K562 (cell line): Measurements from ENCODE around the gene GALM. TPM values are rescaled to one million over a fixed set of nuclear protein-coding genes. Genes with fewer than 3 reads are reported as not detected.

Experiments used
- ATAC-seq: fragments of 200-7000 bp; cut with Tn5 transposase; 3 replicates; pipeline ENCODE4 v1.9.1; 2020; ENCODE audit warnings: moderate library complexity
- BruUV-seq: library from RNA; stranded (reverse); fragments of 400-500 nt; replicated peaks from 2 replicates; lab custom pipeline; 2021; lab: Mats Ljungman, UMichigan
- CTCF ChIA-PET: fragments of 300-600 bp; formaldehyde crosslinking; extraction: SDS; loops from one replicate; lab custom pipeline; 2021; ENCODE audit warnings: low intra/inter-chr PET ratio; lab: Yijun Ruan, JAX
- POLR2A ChIA-PET: fragments of 300-600, 350-650 bp; sonication (Branson Sonifier 250); formaldehyde crosslinking; extraction: SDS; loops from one replicate; lab custom pipeline; 2021; ENCODE audit warnings: antibody characterized with exemption, inconsistent platforms; lab: Yijun Ruan, JAX
- DNase-seq, 4 experiments: peaks; one replicate each; pipeline versions ENCODE4 v3.0.0 to v3.0.0-alpha.2; 2011 to 2018; ENCODE audit warnings: low spot score in 3 of 4, mixed read lengths in 3 of 4; ENCODE audit errors: extremely low read depth in 1 of 4
- FAIRE-seq: peaks from 2 replicates; lab custom pipeline; 2011; peaks lifted over from hg19 to GRCh38; lab: Jason Lieb, UNC
- H2AFZ ChIP-seq: 2 replicates; pipeline ENCODE4 v1.6.0; 2011; ENCODE audit warnings: low read depth, low read length, control low read depth, inconsistent platforms
- H3K27ac ChIP-seq: fragments of 200-600 bp; 3 replicates; pipeline ENCODE4 v1.8.0; 2011; ENCODE audit warnings: low read depth, mild to moderate bottlenecking, control low read depth, inconsistent platforms, low read length, moderate library complexity, mixed read lengths; ENCODE audit errors: extremely low read depth
- H3K27me3 ChIP-seq, 2 experiments: fragments of 300-600 bp in 1 of 2; 2 replicates in 1 of 2; 3 replicates in 1 of 2; pipeline versions ENCODE4 v1.6.0 to v1.8.0; 2011; ENCODE audit warnings: inconsistent platforms in 2 of 2, low read length in 2 of 2, mild to moderate bottlenecking in 1 of 2, mixed read lengths in 1 of 2, moderate library complexity in 1 of 2; ENCODE audit not compliant: control insufficient read depth in 2 of 2, insufficient read depth in 2 of 2
- H3K36me3 ChIP-seq: fragments of 300-600 bp; 3 replicates; pipeline ENCODE4 v1.8.0; 2011; ENCODE audit warnings: mild to moderate bottlenecking, low read length, inconsistent platforms; ENCODE audit not compliant: control insufficient read depth, insufficient read depth
- H3K4me1 ChIP-seq, 2 experiments: fragments of 200-600 bp in 1 of 2; replicated peaks in 1 of 2; 2 replicates in 1 of 2; 3 replicates in 1 of 2; pipeline versions ENCODE4 v1.5.1 to v1.8.0; 2011; ENCODE audit warnings: inconsistent platforms in 2 of 2, low read length in 2 of 2, mild to moderate bottlenecking in 1 of 2, mixed read lengths in 1 of 2, moderate library complexity in 1 of 2; ENCODE audit not compliant: control insufficient read depth in 2 of 2, insufficient read depth in 2 of 2
- H3K4me2 ChIP-seq: 2 replicates; pipeline ENCODE4 v1.6.1; 2011; ENCODE audit warnings: low read length, control low read depth, inconsistent platforms, mixed read lengths; ENCODE audit not compliant: insufficient read depth
- H3K4me3 ChIP-seq: fragments of 200-600 bp; sonication (generic), shearing (Covaris generic); 2 replicates; pipeline ENCODE4 v1.5.1; 2016; ENCODE audit warnings: control low read depth, inconsistent platforms
- H3K79me2 ChIP-seq: fragments of 200-600 bp; 3 replicates; pipeline ENCODE4 v1.8.0; 2011; ENCODE audit warnings: low read length, inconsistent platforms; ENCODE audit not compliant: control insufficient read depth, insufficient read depth
- H3K9ac ChIP-seq, 2 experiments: 2 replicates each; pipeline versions ENCODE4 v1.6.0 to v1.6.1; 2011; ENCODE audit warnings: low read depth in 2 of 2, low read length in 2 of 2, control low read depth in 1 of 2, inconsistent platforms in 1 of 2, mild to moderate bottlenecking in 1 of 2, mixed read lengths in 1 of 2; ENCODE audit not compliant: insufficient read depth in 1 of 2
- H3K9me1 ChIP-seq: one replicate; pipeline ENCODE4 v1.6.0; 2011; ENCODE audit warnings: inconsistent platforms, mild to moderate bottlenecking, low read length, moderate library complexity; ENCODE audit not compliant: control insufficient read depth, insufficient read depth
- H3K9me3 ChIP-seq: replicated peaks from 2 replicates; pipeline ENCODE4 v1.5.1; 2011; ENCODE audit warnings: low read depth, low read length, inconsistent platforms; ENCODE audit not compliant: control insufficient read depth, insufficient read depth
- H4K20me1 ChIP-seq: replicated peaks from 2 replicates; pipeline ENCODE4 v1.6.1; 2011; ENCODE audit warnings: low read length, inconsistent platforms, mixed read lengths; ENCODE audit not compliant: control insufficient read depth, insufficient read depth
- DACH1 ChIP-seq: fragments of 450-650 bp; IDR thresholded peaks from 2 replicates; pipeline ENCODE4 v1.6.1; 2018; ENCODE audit not compliant: partially characterized antibody
- FOSL1 ChIP-seq: fragments of 200-800 bp; sonication (Bioruptor generic); conservative IDR thresholded peaks from 2 replicates; pipeline ENCODE4 v1.6.1; 2016; ENCODE audit warnings: missing genetic modification characterization, missing compliant biosample characterization
- FOXA1 ChIP-seq: fragments of 450-650 bp; IDR thresholded peaks from 2 replicates; pipeline ENCODE4 v1.6.1; 2016; ENCODE audit warnings: mild to moderate bottlenecking, borderline replicate concordance
- HDAC3 ChIP-seq: fragments of 450-650 bp; IDR thresholded peaks from 2 replicates; pipeline ENCODE4 v1.6.1; 2018; ENCODE audit warnings: borderline replicate concordance, mild to moderate bottlenecking, moderate library complexity; ENCODE audit not compliant: partially characterized antibody
- MEIS2 ChIP-seq: fragments of 450-650 bp; IDR thresholded peaks from 2 replicates; pipeline ENCODE4 v1.6.1; 2014; ENCODE audit warnings: mild to moderate bottlenecking; ENCODE audit not compliant: partially characterized antibody
- MYNN ChIP-seq, 2 experiments: sonication (generic); formaldehyde crosslinking in 1 of 2; IDR thresholded peaks; 2 replicates each; pipeline versions ENCODE4 v1.5.0 to v1.6.1; 2016 to 2020; ENCODE audit warnings: antibody characterized with exemption in 1 of 2, missing genetic modification reagents in 1 of 2
- NRF1 ChIP-seq, 2 experiments: fragments of 450-650 bp; IDR thresholded peaks in 1 of 2; conservative IDR thresholded peaks in 1 of 2; 2 replicates each; pipeline ENCODE4 v1.6.1; 2014; ENCODE audit warnings: mild to moderate bottlenecking in 2 of 2
- PHF20 ChIP-seq: fragments of 450-650 bp; IDR thresholded peaks from 2 replicates; pipeline ENCODE4 v1.6.1; 2018; ENCODE audit not compliant: partially characterized antibody
- SETDB1 ChIP-seq: IDR thresholded peaks from one replicate; pipeline ENCODE4 v1.6.1; 2012; ENCODE audit warnings: low read length, control low read depth, inconsistent platforms
- SMARCE1 ChIP-seq: fragments of 450-650 bp; IDR thresholded peaks from 2 replicates; pipeline ENCODE4 v1.7.1; 2016; ENCODE audit warnings: mild to moderate bottlenecking
- SRSF1 ChIP-seq: fragments of 200-400 bp; formaldehyde crosslinking; IDR thresholded peaks from 2 replicates; pipeline ENCODE4 v1.6.1; 2017; ENCODE audit warnings: mild to moderate bottlenecking, low read depth, low read length, moderate library complexity
- TRIM24 ChIP-seq, 2 experiments: fragments of 450-650 bp; IDR thresholded peaks; 2 replicates each; pipeline ENCODE4 v1.6.1; 2016
- ZNF197 ChIP-seq: fragments of 200-800 bp; sonication (Bioruptor generic); IDR thresholded peaks from 2 replicates; pipeline ENCODE4 v1.6.1; 2016; ENCODE audit warnings: low read depth, missing genetic modification characterization, missing compliant biosample characterization
- ZNF217 ChIP-seq: sonication (generic); formaldehyde crosslinking; IDR thresholded peaks from 2 replicates; pipeline ENCODE4 v1.8.0; 2022; ENCODE audit warnings: mild to moderate bottlenecking, missing genetic modification reagents
- ZNF274 ChIP-seq: IDR thresholded peaks from 2 replicates; pipeline ENCODE4 v1.6.1; 2011; ENCODE audit warnings: low read depth, mild to moderate bottlenecking, low read length, moderate library complexity, borderline replicate concordance
- ZNF347 ChIP-seq: fragments of 450-650 bp; formaldehyde crosslinking; IDR thresholded peaks from 2 replicates; pipeline ENCODE4 v1.4.0; 2020; ENCODE audit warnings: low read depth, mild to moderate bottlenecking, moderate library complexity
- ZNF584 ChIP-seq: fragments of 200-800 bp; sonication (Bioruptor generic); IDR thresholded peaks from 2 replicates; pipeline ENCODE4 v1.6.1; 2016; ENCODE audit warnings: low read depth, mild to moderate bottlenecking, missing genetic modification characterization, missing compliant biosample characterization
- ZNF644 ChIP-seq: fragments of 200-800 bp; sonication (Bioruptor generic); IDR thresholded peaks from 2 replicates; pipeline ENCODE4 v1.6.1; 2016; ENCODE audit warnings: low read depth, missing genetic modification characterization, missing compliant biosample characterization
- WGBS: fragments of 100-300 bp; shearing (Covaris generic); methylation state at CpG from one replicate; pipeline ENCODE4 v1.1.6; 2016; ENCODE audit warnings: low coverage, mixed read lengths; ENCODE audit not compliant: insufficient coverage; ENCODE audit errors: missing lambda C conversion rate; 5-methylcytosine and 5-hydroxymethylcytosine counted together
- in situ Hi-C: fragments of 300-500 bp; cut with MboI; formaldehyde crosslinking; loops from 4 replicates; pipeline ENCODE4 v1.15.0; 2018; ENCODE audit warnings: inconsistent platforms, mixed read lengths
- intact Hi-C: fragments of 100-400 bp; cut with micrococcal nuclease; formaldehyde crosslinking; loops from 2 replicates; pipeline ENCODE4 v1.14.2; 2022
- polyA plus RNA-seq, 8 experiments: library from polyadenylated mRNA; depleted of rRNA in 4 of 8; stranded (reverse) in 5 of 8; unstranded in 3 of 8; fragments of >200 nt; fragmentation: Nextera tagmentation in 2 of 8; fragmentation: Illumina TruSeq in 1 of 8; extraction: Ambion mirVana in 2 of 8; extraction: Trizol in 1 of 8; gene quantifications; 2 replicates each; pipeline versions ENCODE4 v1.2.1 to v1.2.3, GENCODE V29; 2011 to 2014; ENCODE audit warnings: inconsistent platforms in 1 of 8, missing spikeins in 1 of 8
- total RNA-seq, 7 experiments: library from RNA; depleted of rRNA in 6 of 7; stranded (reverse); fragments of >200 nt in 6 of 7; fragmentation: Illumina TruSeq in 2 of 7; extraction: Trizol in 2 of 7; gene quantifications; 2 replicates each; pipeline versions ENCODE4 v1.2.1 to v1.2.3, GENCODE V29; 2011 to 2021; ENCODE audit warnings: low replicate concordance in 1 of 7
- TF ChIP-seq, protein P1 (sequence below): fragments of 450-650 bp; IDR thresholded peaks from 2 replicates; pipeline ENCODE4 v1.6.1; 2016
- TF ChIP-seq, protein P2 (sequence below): sonication (generic); formaldehyde crosslinking; IDR thresholded peaks from 2 replicates; pipeline ENCODE4 v1.8.0; 2022; ENCODE audit warnings: mild to moderate bottlenecking, low read depth, missing genetic modification reagents

The GALM gene
- total and polyA plus RNA-seq, 9 of the 15 experiments (the other 6 are each of a cell fraction or from before 2014, with no cell fraction given) = 22.1 to 51.7 (median 27.9) TPM

DNA sequence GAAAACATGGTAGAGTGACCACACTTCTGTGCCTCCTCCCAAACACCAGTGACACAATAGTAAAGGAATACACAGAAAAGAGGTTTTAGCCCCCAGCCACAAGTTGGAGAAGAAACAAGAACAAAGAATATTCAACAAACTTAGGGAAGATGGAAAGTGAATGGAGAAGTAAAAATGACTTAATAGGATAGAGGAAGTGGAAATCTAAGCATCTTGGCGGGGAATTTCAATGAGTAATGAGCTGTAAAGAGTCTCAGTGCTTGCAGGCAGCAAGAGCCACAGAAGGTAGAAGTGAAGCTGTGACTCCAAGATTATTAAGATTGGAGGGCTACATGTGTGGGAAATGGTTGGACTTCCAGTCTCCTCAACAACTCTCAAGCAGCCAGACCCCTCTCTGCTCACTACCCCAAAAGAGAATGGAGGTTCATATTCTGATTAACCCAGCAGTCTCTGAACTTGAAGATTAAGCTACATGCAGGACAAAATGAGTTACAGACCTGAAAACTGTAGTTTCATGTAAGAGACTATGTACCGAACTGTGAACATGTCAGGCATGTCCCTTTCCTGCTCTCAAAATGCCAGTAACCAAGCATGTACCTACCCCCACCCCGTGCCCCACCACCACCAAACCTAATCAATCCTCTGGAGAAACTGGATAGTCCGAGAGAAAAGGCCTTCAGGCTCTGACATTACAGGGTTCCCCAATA lies 46.3 kb upstream of the GALM start:
- ATAC-seq (peak; percentile 55), DNase-seq (no peak), FAIRE-seq (peak; percentile 35)
- intact Hi-C loops (no loop called here), in situ Hi-C loops (no loop called here)
- Histone ChIP-seq H4K20me1 (no peaks in the 10 kb centered on the region), H3K36me3 (no peaks in the 10 kb centered on the region), H3K9me1 (no peaks in the 10 kb centered on the region), H3K4me1 (peaks cover 3 to 29% of the 10 kb centered on the region in 2 experiments), H2AFZ (peak overlapping the region; percentile 75), H3K9me3 (0 out of 2 replicates have a peak, but pooled peaks cover 3% of the 10 kb centered on the region), H3K27ac (peak overlapping the region; percentile 4; the same call in 2 of the 3 replicates), H3K4me2 (no peak overlapping the region), H3K9ac (peak overlapping the region in 1 of 2 experiments; percentile 28; a peak in 1 of 4 replicates), H3K4me3 (no peak overlapping the region), H3K27me3 (no peaks in the 10 kb centered on the region), H3K79me2 (no peaks in the 10 kb centered on the region)
- no TSS peak for BruUV-seq
- 44% methylated on average over 4 of the region's 4 CpGs for WGBS
- ChIA-PET CTCF (no interaction called here), POLR2A (interaction anchor here (0.7 to 1.3 kb wide), 4 partner anchors 9 to 63 kb away, joined by 3 read pairs; partner anchors contain the start of gene HNRNPLL)
- TF ChIP-seq ZNF274 (no peak), SETDB1 (no peak), NRF1 (conservative IDR thresholded peaks at IDR 0.05 in 1 of 2, IDR thresholded peaks at IDR 0.05 in 1 of 2) (no peak), DACH1 (no peak), HDAC3 (no peak), TRIM24 (IDR thresholded peaks at IDR 0.05) (peak in 1 of 2 experiments; percentile 22; a peak in 1 of 4 replicates), FOXA1 (no peak), PHF20 (no peak), SMARCE1 (peak; percentile 19; the same call in 1 of the 2 replicates), ZNF197 (CRISPR knock-in tag) (no peak), MYNN (IDR thresholded peaks at IDR 0.05) (no peak), MYNN (CRISPR knock-in tag; IDR thresholded peaks at IDR 0.05) (no peak), ZNF644 (no peak), SRSF1 (no peak), ZNF347 (CRISPR knock-in tag) (no peak), ZNF584 (CRISPR knock-in tag) (0 out of 2 replicates have a peak, but pooled peaks have one; percentile 66), MEIS2 (no peak), FOSL1 (tag) (0 out of 2 replicates have a peak, but pooled peaks have one; percentile 12), ZNF217 (CRISPR knock-in tag) (no peak)
- TF ChIP-seq, protein P1, sequence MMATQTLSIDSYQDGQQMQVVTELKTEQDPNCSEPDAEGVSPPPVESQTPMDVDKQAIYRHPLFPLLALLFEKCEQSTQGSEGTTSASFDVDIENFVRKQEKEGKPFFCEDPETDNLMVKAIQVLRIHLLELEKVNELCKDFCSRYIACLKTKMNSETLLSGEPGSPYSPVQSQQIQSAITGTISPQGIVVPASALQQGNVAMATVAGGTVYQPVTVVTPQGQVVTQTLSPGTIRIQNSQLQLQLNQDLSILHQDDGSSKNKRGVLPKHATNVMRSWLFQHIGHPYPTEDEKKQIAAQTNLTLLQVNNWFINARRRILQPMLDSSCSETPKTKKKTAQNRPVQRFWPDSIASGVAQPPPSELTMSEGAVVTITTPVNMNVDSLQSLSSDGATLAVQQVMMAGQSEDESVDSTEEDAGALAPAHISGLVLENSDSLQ = no peak; the same call in 1 of the 2 replicates
- TF ChIP-seq, protein P2, sequence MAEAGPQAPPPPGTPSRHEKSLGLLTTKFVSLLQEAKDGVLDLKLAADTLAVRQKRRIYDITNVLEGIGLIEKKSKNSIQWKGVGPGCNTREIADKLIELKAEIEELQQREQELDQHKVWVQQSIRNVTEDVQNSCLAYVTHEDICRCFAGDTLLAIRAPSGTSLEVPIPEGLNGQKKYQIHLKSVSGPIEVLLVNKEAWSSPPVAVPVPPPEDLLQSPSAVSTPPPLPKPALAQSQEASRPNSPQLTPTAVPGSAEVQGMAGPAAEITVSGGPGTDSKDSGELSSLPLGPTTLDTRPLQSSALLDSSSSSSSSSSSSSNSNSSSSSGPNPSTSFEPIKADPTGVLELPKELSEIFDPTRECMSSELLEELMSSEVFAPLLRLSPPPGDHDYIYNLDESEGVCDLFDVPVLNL (CRISPR knock-in tag) = no peak
